Activated CD4-positive, CD25-positive, alpha-beta regulatory T cell treated with anti-CD3 and anti-CD28 coated beads, Interleukin-2, amount 50 U/mL, for 16 hours (primary cell): ENCODE data around the gene PLEKHA7.
"Not testable (repeated sequence)": the region's sequence is repeated elsewhere in the genome, so short reads cannot be mapped to it uniquely, and the experiment has no call there.

Source experiments
- DNase-seq: peaks from one replicate; pipeline ENCODE4 v3.0.0-alpha.2; 2020; ENCODE audit warnings: low read depth, low spot score

The PLEKHA7 gene

GRCh38 chr11:16912692-16913111 is 101.5 kb downstream of the PLEKHA7 start:
- no peak for DNase-seq

DNA sequence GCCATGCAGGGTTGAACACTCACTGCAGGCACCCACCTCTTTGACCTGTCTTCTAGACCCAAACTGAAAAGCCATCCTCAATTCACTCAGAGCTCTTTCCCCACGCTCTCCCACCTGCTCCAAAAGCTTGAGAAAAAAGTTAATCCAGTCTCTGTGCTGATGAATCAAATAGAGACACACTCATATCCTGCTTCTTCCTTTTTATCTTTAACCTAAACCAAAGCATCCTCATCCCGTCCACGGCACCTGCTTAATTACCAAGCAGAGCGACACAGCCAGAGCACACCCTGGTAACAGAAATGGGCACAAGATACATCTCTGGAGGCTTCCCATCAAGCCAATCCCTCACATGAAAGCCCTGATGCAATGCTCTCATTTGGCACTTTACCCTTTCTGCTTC is 102.6 kb downstream of the PLEKHA7 start:
- no peak for DNase-seq

DNA sequence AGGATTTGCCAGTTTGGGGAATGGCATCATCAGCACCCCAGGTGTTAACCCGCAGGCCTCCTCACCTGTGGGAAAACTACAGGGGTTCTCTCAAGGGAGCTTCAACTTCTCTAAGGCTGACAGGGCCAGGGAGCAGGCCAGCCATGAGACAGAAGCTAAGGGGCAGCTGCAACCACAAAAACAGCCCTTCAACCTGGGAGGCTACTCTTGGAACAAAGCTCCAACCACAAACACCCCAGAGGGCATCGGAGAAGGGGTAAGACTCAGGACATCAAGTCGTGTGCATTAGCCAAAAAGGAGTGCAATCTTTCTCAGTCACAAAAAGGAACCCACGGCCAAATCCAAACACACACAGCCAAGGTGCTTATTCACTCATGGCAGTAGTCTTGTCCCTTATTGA is 103.0 kb downstream of the PLEKHA7 start:
- no peak for DNase-seq

DNA sequence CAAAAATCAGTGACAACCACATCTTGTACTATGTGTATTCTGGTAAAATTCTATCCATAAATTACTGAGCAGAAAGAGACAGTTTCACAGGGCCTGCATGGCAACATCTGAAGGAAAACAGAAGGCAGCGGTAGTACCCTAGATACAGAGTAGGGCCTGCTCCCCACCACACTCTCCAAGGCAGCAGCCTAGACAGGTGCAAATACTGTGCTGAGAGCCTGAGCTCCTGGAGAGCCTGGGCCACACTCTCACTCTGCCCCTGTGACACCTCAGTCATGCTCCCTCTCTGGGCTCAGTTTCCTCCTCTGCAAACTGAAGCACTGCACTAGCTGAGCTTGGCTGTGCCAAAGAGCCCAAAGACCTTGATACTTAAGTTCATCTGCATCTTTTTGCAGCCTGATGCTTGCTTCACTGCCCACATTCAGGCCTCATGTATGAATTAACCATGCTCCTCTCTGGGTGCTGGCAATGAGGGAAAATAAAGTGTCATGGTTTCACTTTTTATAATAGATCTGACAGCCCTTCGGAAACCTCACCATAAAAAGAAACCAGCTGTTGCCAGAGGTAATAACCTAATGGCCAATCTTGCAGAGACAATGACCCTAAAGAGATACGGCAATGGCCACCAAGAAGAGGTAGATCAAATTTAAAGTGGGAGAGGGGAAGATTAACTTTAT is 104.7 kb downstream of the PLEKHA7 start:
- DNase-seq: no peak

GRCh38 chr11:16905375-16905774 is 108.8 kb downstream of the PLEKHA7 start:
- DNase-seq: no peak

GRCh38 chr11:16904761-16905160 is 109.5 kb downstream of the PLEKHA7 start:
- not testable (repeated sequence) for DNase-seq

DNA sequence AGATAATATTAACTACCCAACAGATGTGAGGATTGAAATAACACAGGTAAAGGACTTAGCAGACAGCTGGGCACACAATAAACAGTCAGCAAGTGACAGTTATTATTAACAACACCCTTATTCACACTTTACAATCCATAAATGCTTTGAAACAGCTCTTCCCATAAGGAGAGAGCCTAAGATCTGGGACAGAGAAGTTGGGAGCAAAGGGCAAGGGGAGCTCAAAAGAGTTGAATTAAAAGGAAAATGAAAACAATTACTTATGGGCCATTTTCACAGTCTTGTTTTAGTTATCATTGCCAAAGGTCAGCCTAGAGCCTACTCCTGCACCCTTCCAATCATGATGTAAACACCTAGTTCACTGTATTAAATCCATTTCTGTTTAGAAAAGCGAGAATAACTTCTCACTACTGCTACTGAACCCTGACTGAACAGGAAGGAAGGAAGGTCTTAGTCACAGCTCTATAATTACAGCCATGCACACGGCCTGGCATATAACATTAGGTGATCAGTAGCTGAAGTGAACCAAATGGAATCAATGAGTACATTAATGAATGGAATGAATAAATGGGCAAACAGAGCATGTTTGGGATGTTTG is 111.3 kb downstream of the PLEKHA7 start:
- DNase-seq: no peak

- DNase-seq: no peak
Observed at GRCh38 chr11:16902182-16902581, 112.0 kb downstream of the PLEKHA7 start.

GRCh38 chr11:16900491-16900890 is 113.7 kb downstream of the PLEKHA7 start:
- DNase-seq: no peak

DNA sequence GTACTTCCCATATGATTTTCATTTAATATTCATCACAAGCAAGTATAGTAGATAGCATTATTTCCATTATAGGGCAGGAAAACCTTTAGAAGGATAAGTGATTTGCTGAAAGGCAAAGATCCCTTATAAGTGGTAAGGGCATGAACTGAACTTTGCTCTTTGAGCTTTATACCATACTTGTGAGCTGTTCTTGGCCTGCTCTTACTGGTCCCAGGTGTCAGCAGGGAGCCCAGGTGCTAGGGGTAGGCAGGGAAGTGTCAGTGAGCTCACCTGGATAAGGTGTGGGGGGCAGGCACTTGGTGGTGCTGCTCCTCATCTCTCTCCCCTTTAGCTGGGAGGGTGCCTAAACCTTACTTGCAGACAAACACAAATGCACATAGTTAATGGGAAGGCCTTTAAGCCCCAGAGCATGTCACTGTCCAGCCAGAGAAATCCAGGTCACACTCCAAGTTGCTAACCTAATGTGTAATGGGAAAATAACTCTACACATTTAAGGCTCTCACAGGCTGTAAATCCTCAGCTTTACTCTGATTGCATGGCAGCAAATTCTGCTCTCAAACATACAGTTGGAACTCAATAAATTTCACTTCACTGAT is 114.4 kb downstream of the PLEKHA7 start:
- DNase-seq: no peak

GRCh38 chr11:16898274-16898985 is 115.8 kb downstream of the PLEKHA7 start:
- DNase-seq: no peak

DNA sequence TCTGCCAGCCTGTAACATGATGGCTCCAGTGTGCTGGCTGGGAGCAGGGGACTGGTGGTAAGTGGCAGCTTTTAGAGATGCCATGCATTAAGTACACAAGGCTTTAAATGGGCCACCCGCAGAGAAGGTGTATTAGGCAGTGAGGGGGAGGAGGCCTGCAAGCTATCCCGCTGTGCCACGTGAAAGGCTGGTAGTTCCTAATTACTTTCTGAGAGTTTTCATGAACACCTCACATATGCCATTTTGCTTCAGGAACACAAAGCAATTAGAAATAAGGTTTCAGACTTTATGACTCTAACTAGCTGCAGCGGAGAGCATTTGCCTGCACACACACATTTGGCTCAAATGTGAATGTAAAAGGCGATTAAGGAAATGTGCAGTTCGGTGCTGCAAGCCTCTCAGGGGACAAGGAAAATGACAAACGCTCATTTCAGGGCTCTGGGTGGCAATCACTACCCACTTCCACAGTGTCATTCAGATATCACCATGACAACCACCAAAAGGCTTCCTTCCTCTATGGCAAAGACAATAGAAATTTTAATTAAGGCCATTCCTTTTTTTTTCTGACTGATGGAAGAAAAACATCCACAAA is 116.6 kb downstream of the PLEKHA7 start:
- DNase-seq: no peak

DNA sequence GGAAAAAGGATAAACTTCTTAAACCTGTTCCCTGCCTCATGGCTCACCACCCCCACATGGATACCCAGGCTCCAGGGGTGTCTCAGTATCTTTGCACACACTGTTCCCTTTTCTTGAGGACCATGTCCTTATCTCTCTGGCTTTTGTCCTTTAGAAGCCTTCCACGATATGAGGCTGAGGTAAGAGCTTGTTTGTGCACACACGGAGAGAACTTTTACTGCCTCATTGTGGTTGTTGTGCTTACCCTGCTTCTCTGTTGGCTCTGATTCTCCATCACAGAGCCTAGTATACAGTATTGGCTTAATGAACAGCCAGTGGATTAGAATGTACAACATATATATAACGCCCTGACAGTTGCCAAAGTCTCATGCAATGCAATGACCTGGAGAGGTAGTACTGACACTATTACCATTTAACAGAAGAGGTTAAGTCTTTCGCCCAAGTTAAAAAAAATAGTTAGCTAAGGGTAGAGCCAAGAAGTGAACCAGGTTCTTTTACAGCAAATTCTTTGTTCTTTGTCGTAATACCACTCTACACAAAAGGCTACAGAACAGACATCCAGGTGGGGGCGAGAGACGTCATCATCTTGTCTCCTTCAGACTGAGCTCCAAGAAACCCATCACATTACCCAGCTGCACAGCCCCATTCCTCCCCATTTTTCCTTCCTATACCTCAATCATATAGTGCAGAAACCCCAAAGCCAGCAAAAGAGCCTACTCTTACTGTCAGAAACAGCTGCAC is 117.3 kb downstream of the PLEKHA7 start:
- no peak for DNase-seq

DNA sequence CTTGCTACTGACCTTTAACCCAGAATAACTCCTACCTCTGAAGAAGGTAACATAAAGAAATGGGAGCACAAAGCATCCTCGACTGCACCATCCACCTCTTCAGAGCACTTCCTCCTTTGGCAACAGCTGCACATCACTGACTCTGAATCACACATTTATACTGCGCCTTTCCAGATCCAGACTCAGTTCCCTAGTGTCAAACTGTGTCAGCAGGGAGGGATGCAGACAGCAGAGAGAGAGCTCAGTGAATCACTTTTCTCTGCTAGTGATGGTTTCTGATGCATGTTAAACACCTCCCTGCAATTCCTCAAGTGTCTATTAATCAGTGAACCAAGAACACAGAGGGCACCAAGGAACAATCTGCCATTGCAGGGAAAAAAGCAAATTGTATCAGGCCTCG is 118.9 kb downstream of the PLEKHA7 start:
- no peak for DNase-seq

GRCh38 chr11:16893456-16894066 is 120.7 kb downstream of the PLEKHA7 start:
- no peak for DNase-seq

DNA sequence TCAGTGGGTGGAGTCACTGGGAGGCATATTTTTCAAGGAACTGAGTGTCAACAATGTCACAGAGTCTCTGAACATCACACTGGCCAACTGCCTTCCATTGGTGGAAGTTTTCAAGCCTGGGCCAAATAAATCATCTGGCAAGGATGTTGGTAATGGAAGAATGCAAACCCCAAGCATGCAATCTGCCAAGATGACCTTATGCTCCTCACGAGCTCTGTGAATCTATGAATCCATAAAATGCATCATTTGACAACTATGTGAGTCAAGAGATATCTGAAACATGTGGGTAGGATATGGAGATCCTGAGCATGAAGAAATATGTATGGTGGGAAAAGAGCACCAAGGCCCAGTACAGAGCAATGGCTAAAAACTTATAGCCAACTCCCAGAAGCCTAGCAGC is 122.2 kb downstream of the PLEKHA7 start:
- no peak for DNase-seq

GRCh38 chr11:16891165-16891564 is 123.0 kb downstream of the PLEKHA7 start:
- no peak for DNase-seq

GRCh38 chr11:16890442-16890841 is 123.8 kb downstream of the PLEKHA7 start:
- no peak for DNase-seq

- no peak for DNase-seq
Observed at GRCh38 chr11:16889905-16890304, 124.3 kb downstream of the PLEKHA7 start.

- DNase-seq: not testable (repeated sequence)
Observed at GRCh38 chr11:16889010-16889409, 125.2 kb downstream of the PLEKHA7 start.

- DNase-seq: not testable (repeated sequence)
Observed at GRCh38 chr11:16887887-16888286, 126.3 kb downstream of the PLEKHA7 start.
